GM12875 (cell line): ENCODE results near the gene CTNND2.

Experiments
- H3K4me3 ChIP-seq: one replicate; pipeline ENCODE4 v1.5.1; 2011; ENCODE audit warnings: low read depth, low read length, control low read depth
- TF ChIP-seq, protein P1 (sequence below): IDR thresholded peaks from 2 replicates; pipeline ENCODE4 v1.5.1; 2011; ENCODE audit warnings: low read depth, mild to moderate bottlenecking, control low read depth, inconsistent platforms, low read length, moderate library complexity, borderline replicate concordance; ENCODE audit not compliant: insufficient read depth

Gene CTNND2

DNA sequence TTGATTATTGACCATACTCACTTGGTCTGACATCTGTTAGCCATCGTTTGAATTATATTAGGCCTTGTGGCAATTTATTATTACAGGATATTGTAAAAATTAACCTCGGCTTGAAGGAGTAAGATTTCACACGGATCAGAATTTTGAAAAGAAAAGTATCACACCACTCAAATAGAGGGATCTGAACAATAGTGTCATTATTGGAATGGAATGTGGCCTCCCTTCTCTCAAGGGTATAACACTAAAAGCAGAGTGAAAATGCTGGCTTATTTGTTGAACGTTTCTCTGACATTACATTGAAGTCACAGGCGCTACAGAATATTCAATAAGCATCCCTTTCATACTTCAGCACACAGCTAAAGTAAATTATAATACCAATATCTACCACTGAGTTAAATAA lies 509.3 kb downstream of the CTNND2 start:
- no peak overlapping the region for H3K4me3 ChIP-seq
- TF ChIP-seq, protein P1, sequence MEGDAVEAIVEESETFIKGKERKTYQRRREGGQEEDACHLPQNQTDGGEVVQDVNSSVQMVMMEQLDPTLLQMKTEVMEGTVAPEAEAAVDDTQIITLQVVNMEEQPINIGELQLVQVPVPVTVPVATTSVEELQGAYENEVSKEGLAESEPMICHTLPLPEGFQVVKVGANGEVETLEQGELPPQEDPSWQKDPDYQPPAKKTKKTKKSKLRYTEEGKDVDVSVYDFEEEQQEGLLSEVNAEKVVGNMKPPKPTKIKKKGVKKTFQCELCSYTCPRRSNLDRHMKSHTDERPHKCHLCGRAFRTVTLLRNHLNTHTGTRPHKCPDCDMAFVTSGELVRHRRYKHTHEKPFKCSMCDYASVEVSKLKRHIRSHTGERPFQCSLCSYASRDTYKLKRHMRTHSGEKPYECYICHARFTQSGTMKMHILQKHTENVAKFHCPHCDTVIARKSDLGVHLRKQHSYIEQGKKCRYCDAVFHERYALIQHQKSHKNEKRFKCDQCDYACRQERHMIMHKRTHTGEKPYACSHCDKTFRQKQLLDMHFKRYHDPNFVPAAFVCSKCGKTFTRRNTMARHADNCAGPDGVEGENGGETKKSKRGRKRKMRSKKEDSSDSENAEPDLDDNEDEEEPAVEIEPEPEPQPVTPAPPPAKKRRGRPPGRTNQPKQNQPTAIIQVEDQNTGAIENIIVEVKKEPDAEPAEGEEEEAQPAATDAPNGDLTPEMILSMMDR: no peak

- TF ChIP-seq, protein P1: no peak
- H3K4me3 ChIP-seq: no peak overlapping the region
Measured at GRCh38 chr5:11390291-11390767, 513.9 kb downstream of the CTNND2 start.

GRCh38 chr5:11387382-11387781 lies 516.9 kb downstream of the CTNND2 start:
- no peak overlapping the region for H3K4me3 ChIP-seq
- TF ChIP-seq, protein P1: no peak

DNA sequence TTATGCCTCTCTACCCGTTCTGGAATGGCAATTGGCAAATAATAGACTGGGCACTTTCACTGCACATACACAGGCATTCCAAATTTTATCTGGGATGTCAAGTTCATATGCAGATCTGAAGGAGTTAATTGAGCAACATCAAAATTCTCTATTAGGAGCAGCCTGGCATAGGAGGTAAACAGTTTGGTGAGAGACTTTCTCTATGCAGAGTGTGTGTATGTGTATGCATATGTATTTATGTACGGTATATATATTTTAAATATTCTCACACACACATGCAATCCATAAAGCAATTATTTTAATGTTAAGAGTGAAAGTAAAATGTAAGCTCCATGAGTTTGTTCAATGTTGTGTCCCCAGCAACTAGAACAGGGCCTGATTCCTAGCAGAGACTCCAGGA lies 517.8 kb downstream of the CTNND2 start:
- no peak overlapping the region for H3K4me3 ChIP-seq
- TF ChIP-seq, protein P1: no peak

DNA sequence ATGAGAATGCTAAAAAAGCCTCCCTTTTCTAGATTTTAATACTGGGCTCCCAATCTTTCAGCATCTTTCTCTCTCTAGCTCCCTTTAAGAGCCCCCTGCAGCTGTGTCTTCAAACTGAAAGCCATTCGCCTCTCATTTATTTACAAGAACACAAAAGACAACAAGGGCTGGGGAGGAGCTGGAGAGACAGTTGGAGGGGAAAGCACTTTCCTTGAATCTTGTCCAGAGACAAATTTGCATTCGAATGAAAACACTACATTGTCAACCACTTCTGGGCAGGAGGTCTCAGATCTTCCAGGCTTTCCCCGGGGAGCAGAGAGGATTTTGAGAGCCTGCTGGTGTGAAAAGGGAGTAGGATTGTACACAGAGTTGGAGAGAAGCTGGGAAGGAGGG lies 518.3 kb downstream of the CTNND2 start:
- TF ChIP-seq, protein P1: no peak
- H3K4me3 ChIP-seq: no peak overlapping the region

DNA sequence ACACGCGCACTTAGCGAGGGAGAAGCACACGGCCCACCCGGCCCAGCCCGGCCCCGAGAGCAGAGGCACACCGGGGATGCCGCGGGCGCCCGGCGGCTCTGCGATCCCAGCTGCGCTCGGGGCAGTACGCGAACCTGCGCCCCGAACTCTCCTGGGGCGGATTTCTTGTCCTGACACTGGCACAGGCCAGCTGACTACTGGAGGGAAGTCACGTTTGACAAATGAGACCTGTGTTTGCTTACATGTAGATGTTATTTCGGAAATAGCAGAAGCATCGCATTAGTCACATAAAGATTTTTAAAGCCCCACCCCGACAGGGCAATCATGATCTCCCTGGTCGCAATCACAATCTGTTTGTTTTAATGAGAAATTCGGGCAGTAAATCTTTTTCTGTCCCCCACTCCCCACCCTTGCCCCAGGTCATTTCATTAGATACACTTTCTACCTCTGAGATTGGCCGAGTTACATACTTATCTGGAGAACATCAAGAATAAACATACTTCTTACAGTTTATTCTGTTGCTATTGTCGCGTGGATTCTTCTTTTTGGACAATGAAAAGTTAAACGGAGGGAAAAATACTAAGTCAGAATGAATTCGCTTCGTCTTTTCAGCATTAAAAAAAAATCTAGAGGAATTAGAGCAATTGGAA lies 518.9 kb downstream of the CTNND2 start:
- H3K4me3 ChIP-seq: no peak overlapping the region
- TF ChIP-seq, protein P1: no peak
